ENCODE results near the gene MAEA. TPM values are rescaled to one million over a fixed set of nuclear protein-coding genes. Genes with fewer than 3 reads are reported as not detected.

The MAEA gene
- total RNA-seq, result 50.3 TPM
- long read RNA-seq, transcript MAEA-202 (9 exons, 2,222 nt), result major isoform, 188 of 239 reads
- long read RNA-seq, partial matches to known transcripts, result 11 of 239 reads
- long read RNA-seq, other reads (novel, unspliced or antisense), result 35 of 239 reads

DNA sequence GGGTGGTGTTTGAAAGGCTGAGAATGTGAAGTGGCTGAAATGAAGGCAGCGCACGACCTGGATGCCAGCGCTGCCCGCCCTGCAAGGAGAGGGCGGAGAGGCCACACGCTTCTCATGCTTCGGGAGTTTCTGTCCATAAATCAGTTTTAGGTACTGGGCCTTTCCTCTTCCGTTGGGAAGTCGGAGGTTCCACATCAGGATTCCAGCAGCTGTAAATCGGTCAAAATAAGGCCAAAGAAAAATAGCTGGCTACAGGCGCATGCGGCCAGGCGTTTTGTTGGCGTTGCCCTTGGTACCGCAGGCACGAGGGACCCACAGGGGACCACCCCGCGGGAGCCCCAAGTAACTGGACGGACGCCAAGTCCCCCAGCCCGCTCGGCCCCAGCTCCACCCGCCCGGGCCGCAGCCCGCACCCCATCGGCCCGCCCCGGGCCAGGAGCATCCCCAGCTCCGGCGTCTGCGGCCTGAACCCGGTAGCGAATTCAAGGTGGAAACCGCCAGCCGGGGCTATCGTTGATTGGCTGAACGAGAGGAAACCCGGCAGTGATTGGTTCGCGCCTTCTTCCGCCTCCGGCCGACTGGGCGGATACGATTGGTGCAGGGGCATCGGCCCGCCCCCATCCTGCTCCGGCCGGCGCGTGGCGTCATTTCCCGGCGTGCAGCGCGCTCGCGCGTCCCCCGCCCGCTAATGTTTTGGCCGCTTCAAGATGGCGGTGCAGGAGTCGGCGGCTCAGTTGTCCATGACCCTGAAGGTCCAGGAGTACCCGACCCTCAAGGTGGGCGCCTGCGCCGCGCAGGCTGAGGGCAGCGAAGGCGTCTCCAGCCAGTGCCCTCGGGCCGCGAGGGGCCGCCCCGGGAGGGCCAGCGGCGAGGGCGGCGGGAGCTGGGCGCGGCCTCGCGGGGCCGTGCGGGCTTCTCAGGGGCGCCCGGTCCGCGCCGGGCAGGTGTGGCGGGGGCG lies at the start of gene MAEA:
TSS of gene MAEA (plus strand) at position 685 of the 958 bp plus-strand sequence. CDS start at position 708, 23 bp downstream.
- intact Hi-C loops (cut with DNase I), result no loop called here
- peak; percentile 97 for ATAC-seq (ENCODE audit: poor library complexity)
- peak; percentile 98 for DNase-seq

DNA sequence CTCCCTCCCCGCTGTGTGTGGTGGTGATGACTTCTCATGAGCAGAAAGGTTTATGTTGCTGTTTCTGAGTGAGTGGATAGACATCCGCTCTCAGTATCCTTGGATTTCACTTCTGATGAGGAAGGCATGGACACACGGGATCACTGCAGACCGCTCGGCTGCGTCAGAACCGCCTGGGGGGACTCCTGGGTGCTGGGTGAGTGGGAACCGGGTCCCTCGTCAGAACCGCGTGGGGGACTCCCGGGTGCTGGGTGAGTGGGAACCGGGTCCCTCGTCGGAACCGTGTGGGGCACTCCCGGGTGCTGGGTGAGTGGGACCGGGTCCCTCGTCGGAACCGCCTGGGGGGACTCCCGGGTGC lies 49.8 kb upstream of the MAEA start:
- intact Hi-C loops (cut with DNase I), result no loop called here
- no peak for DNase-seq

DNA sequence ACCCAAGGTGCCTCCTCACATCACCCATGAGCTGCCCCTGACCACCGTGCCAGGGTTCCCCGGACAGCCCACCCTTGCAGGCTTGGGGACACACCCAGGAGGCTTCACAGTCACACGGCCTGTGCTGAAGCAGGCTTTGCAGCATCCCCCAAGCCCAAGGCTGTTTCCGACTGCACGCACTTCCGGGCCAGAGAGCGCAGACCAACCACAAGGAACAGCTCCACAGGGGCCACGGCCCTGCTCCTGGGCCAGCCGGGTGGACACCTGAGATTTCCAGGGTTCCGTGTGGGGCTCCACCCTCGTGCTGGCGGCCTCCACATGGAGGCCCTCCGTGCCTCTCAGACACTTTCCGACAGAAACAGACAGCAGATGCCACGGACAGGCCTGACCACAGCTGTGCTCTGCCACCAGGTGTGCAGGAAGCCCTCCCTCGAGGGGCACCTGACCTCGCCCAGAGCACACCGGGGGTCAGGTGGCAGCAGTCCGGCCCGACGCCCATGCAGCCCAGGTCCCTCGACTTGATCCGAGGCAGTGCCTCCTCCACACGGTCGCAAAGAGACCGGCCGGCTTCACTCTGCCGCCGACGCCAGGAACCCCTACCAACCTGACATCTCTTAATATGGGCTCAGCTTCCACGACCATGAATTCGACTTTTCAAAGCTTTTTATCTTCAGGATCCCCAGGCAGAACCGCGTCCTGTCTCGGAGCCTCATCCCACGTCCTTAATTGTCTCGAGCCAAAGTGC lies 48.8 kb upstream of the MAEA start:
- no peak for ATAC-seq (ENCODE audit: poor library complexity)
- intact Hi-C loops (cut with DNase I), result no loop called here
- DNase-seq, result peak; percentile 34

More for the DNA sequence above, 49.8 kb upstream of the MAEA start:
- no peak for ATAC-seq (ENCODE audit: poor library complexity)

DNA sequence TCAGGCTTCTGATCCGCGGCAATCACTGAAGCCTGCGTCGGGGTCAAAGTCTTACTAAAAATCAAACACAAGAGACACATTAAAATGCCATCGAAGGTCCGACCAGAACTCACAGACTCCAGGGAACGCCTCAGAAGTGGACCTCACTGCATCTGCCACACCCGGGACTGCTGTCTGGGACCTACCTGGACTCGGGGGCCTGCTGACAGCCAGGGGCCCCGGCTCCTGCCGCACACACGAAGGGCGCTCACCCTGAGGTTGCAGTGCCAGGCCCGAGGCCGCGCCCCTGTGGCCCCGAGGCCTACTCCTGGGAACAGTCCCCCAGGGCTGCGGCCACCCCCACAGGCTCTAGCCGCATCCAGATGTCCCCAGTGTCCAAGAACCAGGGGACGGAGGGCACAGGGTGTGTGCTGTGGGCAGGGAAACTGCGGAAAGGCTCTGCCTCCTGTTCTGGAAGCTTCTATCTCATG lies 48.2 kb upstream of the MAEA start:
- intact Hi-C loops (cut with DNase I), result no loop called here
- DNase-seq (no peak), ATAC-seq (ENCODE audit: poor library complexity) (no peak)

DNA sequence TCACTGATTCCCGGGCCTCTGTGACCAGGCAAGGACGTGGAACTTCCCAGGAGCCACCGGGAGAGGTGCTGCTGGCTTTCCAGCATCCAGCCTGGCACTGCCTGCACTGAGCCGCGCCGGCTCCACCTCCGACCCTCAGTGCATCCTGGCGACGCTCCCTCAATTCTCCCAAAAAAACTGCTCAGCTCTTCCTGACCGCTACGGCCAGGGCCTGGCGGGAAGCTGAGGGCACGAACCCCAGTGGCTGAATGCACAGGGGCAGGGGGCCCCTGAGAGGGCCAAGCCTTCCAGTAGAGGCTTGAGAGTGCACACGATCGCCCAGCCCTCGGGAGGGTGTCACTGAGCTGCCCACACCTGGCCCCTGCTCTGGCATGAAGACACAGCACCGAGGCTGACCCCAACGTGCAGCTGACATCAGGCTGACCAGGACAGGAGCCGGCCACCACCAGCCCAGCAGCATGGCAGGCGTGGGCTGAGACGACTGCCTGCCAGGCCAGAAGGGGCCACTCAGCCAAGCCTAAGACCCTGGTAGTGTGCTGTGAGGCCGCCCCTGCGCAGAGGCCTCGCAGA lies 47.7 kb upstream of the MAEA start:
- intact Hi-C loops (cut with DNase I), result no loop called here
- no peak for ATAC-seq (ENCODE audit: poor library complexity)
- peak; percentile 40 for DNase-seq

DNA sequence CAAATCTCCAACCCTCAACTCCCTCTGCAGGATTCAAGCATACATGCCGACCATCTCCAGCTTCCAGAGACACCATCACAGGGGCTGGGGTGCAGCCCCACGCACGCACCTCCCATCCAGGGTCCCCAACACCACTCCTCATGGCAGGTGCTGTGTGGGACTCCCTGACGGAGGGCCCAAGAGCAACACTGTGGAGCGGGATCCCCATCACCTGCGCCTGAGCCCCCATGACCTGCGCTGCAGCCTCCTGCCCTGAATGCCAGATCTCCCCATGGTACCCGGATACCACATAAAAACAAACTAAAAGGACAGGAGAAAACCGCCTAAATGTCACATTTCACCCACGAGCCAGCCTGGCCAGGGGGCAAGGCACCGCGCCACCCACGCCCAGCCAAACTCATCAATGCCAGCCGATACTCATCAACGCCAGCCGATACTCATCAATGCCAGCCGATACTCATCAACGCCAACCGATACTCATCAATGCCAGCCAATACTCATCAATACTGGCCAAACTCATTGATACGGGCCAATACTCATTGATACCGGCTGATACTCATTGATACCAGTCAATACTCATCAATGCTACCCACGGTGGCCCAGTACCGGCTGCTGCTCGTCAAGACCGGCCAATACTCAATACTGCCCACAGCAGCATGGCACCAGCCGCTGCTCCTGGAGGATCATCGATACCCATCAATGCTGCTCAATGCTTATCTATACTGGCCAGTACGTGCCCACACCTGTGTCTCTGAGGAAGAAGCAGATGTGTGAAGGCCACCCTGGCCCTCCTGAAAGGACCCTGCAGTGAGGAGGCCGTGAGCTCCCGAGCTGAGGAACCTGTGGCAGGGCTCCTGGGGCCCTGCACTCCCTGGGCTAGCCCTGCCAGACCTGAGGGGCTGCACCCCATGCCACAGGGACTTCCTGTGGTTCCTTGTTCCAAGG lies 46.9 kb upstream of the MAEA start:
- DNase-seq (peak; percentile 29), ATAC-seq (ENCODE audit: poor library complexity) (no peak)
- intact Hi-C loops (cut with DNase I), result no loop called here

DNA sequence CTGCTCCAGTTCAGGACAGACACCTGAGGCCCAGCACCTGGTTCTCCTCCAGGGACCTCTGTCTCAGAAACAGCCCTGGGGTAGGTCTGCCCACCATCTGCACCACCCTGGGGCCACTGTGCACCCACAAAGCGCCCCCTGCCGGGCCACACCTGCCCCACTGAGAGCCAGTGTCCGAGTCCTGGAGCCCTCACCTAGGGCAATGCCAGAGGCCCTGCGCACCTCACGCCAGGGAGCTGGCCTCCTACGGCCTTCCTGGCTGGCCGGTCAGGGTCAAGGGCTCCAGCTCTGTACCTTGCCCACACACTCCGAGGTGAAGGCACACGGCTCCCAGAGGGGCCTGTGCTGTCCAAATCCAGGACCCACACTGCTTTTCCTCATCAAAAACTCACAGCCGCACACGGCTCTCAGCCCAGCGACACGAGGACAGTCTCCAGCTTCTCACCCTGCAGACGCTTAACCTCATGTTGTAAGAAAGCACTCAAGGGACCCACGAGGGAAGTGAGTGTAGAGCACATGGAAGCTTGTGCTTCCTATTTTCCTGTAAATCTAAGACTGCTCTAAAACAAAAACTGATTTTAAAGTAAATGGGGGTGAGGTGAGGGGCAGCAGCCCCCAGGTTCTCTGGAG lies 46.1 kb upstream of the MAEA start:
- DNase-seq, result peak; percentile 33
- intact Hi-C loops (cut with DNase I), result no loop called here

DNA sequence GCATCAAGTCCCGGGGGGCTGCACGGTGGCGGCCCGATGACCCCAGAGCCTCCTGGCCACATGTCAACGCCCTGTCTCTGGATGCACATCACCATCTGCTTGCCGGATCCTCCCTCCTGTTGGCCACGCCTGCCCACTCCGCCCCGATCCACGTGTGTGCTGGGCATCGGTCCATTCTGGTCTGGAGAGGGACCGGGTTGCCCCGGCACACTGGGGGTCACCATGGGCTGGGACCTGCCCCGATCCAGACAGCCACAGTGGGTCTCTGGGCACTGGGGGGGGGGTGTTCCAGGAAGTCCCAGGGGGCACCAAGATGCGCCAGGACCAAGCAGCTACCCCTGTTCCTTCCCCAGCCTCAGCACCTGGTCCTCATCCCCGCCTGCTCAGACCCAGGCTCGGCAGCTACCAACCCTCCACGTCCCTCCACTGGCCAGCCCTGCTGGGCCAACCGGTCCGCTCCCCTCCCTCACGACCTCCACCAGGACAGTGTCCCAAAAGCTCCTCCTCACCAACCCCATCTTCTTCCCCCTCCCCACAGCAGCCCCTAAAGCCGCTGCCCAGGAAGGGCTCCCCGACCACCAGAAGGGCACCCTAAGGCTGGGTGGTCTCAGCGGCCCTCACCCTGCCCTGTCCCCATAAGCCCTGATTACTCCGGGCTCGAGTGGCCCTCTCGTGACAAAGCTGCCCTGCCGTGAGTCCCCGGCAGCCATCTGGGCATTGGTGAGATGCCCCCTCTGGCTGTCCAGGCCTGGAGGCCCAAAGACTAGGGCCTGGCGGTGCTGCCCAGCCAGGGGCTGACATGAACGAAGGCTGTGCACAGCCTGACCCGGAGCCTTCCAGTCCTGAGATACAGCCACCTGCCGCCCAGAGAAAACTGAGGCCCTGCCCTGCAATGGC lies 45.4 kb upstream of the MAEA start:
- intact Hi-C loops (cut with DNase I), result no loop called here
- no peak for ATAC-seq (ENCODE audit: poor library complexity)

More for the DNA sequence above, 46.1 kb upstream of the MAEA start:
- no peak for ATAC-seq (ENCODE audit: poor library complexity)

DNA sequence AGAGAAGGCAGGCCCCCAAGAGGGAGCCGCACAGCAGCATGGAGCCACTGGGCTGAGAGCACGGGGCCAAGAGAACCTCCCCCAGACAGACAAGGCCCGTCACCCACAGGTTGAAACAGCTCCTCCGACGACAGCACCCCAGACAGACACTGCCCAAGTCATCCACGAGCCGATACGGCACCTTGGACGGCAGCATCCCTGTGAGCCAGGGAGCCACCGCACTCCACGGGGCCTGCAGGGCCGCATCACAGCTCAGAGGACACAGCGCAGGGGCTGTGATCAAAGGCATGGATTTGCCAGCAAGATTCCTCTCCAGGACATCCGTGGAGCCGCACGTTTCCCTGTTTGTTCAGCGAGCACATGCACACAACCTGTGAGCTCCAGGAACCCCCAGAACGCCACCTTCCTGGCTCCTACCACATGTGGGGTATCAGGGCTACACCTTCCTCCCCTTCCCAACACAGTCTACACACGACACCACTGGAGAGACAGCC lies 44.7 kb upstream of the MAEA start:
- intact Hi-C loops (cut with DNase I), result loop anchor here (5.0 kb wide), 2 partner anchors 78 to 102 kb away; partner anchors contain the start of gene UVSSA
- DNase-seq, result no peak
- ATAC-seq (ENCODE audit: poor library complexity), result no peak

More for the DNA sequence above, 45.4 kb upstream of the MAEA start:
- peak; percentile 62 for DNase-seq

DNA sequence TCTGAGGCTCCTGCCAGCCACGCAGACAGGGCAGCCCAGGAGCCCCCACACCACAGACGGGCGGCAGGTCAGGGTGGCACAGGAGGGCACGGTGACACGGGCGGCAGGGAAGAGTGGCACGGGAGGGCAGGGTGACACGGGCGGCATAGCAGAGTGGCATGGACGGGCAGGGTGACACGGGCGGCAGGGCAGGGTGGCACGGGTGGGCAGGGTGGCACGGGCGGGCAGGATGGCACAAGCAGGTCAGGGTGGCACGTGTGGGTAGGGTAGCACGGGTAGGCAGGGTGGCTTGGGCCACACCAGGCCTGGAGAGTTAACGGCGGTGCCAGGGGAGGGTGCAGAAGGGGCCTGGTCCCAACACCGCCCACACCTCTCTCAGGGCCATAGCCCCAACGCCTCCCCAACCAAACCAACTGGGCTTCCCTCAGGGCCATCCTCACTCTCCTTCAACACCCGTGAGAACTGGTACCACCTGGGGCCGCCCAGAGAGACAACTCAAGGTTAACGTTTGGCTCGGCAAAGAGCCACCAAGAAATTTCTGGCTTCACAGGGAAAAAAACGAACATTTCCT lies 44.1 kb upstream of the MAEA start:
- peak; percentile 23 for DNase-seq
- no peak for ATAC-seq (ENCODE audit: poor library complexity)
- intact Hi-C loops (cut with DNase I), result loop anchor here (5.0 kb wide), 2 partner anchors 78 to 102 kb away; partner anchors contain the start of gene UVSSA

DNA sequence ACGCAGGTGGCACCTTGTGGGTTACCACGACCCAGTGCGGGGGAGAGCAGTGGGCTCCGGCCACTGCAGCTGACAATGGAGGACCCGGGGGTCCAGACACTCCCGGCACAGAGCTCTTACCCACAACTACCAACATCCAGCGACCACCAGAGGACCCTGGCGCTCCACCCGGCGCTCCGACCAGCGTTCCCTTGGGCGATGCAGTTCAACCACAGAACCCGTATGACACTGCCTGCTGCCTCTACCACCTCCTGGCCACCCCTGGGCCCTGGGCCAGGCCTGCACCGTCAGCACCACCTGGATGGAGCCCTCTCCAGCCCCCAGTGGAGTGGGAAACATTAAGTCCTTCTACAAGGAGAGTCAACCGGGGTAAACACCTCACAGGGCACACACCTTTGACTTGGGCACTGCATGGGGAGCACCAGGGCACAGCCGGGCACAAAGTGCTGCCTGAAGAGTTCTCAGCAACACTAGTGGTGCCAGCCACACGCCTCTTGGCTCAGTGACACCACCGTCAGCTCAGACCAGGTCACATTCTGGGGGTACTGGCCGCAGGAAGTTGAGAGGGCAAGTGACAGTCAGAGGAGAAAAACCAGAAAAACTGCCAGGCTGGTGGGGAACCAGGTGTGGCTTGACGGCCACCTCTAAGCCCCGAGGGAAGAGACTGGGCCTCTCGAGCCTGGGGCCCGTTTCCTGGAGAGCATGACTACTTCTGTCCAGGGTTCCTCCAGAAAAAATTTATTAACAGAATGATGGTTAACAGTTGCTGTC lies 43.4 kb upstream of the MAEA start:
- ATAC-seq (ENCODE audit: poor library complexity) (no peak), DNase-seq (peak; percentile 56)
- intact Hi-C loops (cut with DNase I), result loop anchor here (5.0 kb wide), 2 partner anchors 79 to 101 kb away; partner anchors contain the start of gene UVSSA

DNA sequence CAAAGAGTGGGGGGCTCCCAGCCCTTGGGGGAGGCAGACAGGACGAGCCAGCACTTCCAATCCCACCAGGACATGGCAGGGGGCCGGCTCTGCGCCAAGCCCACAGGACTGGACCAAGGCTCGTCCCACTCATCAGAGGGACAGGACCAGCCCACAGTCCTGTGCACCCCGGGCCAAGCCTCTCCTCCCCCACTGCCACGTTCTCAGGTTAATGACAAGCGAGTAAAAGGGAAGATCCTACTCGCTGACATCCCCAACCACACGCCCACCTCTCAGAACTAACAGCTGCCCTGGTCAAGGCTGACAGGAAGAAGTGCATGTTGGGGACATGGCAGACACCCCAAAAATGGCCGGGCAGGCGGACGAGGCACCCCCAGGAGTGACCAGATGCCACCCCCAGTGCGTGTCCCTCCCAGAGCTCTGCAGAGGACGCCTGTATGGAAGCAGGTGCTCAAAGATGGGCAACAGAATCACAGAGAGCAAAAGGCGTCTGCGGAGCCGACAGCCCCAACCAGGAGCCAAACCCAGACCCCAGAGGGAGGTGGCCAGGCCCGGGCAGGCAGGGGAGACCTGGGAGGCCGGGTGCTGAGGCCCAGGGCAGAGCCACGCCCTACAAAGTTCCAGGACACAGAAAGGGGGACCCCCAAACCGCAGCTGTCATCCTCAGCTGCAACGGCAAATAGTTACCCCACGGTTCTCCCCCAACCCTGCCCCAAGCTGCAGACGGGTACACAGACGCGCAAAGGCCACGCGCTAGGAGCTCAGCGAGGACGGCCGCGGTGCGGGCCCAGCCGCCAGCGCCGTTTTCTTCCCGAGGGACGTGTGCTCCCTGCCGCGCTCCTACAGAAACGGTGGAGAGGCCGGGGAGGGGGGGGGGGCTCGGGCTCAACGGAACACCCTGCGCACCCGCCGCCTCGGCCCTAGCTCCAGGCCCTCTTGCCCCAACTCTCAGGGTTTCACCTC lies 42.5 kb upstream of the MAEA start:
- peak; percentile 50 for DNase-seq
- ATAC-seq (ENCODE audit: poor library complexity), result no peak
- intact Hi-C loops (cut with DNase I), result loop anchor here (5.0 kb wide), 2 partner anchors 80 to 100 kb away; partner anchors contain the start of gene UVSSA

DNA sequence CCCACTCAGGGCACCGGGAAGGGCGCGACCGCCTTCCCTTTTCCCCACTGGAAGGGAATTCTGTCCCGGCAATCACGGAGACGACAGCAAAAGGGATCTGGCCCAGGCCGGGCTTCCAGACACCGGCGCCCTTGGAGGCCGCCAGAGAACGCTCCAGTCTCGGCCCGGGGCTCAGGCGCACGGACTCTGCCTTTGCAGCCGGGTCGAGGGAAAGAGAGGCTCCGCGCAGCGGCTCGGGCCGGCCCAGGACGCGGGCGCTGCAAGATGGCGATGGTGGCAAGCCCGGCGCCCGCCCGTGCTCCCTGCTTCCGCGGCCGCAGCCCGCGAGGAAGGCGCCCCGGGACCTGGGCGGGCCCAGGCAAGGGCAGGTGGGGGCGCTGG lies 41.8 kb upstream of the MAEA start:
- intact Hi-C loops (cut with DNase I), result loop anchor here (5.0 kb wide), 2 partner anchors 81 to 99 kb away; partner anchors contain the start of gene UVSSA
- DNase-seq, result no peak
- peak; percentile 34 for ATAC-seq (ENCODE audit: poor library complexity)

Data from Right ventricle myocardium superior (tissue), 1 donor.